NT2/D1 (cell line): ENCODE measurements around the gene HBEGF.

Experiments
- SUZ12 ChIP-seq: IDR thresholded peaks from 2 replicates; pipeline ENCODE4 v1.6.1; 2011; ENCODE audit not compliant: insufficient read length, insufficient read depth; ENCODE audit errors: extremely low read depth
- YY1 ChIP-seq: IDR thresholded peaks from 2 replicates; pipeline ENCODE4 v1.6.1; 2011; ENCODE audit not compliant: insufficient read length, insufficient read depth

GRCh38 chr5:140293091-140293848 is 53.1 kb downstream of the HBEGF start:
- TF ChIP-seq YY1 (no peak), SUZ12 (no peak)
